ENCODE results near the gene SKAP2.

The SKAP2 gene, protein sequence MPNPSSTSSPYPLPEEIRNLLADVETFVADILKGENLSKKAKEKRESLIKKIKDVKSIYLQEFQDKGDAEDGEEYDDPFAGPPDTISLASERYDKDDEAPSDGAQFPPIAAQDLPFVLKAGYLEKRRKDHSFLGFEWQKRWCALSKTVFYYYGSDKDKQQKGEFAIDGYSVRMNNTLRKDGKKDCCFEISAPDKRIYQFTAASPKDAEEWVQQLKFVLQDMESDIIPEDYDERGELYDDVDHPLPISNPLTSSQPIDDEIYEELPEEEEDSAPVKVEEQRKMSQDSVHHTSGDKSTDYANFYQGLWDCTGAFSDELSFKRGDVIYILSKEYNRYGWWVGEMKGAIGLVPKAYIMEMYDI

DNA sequence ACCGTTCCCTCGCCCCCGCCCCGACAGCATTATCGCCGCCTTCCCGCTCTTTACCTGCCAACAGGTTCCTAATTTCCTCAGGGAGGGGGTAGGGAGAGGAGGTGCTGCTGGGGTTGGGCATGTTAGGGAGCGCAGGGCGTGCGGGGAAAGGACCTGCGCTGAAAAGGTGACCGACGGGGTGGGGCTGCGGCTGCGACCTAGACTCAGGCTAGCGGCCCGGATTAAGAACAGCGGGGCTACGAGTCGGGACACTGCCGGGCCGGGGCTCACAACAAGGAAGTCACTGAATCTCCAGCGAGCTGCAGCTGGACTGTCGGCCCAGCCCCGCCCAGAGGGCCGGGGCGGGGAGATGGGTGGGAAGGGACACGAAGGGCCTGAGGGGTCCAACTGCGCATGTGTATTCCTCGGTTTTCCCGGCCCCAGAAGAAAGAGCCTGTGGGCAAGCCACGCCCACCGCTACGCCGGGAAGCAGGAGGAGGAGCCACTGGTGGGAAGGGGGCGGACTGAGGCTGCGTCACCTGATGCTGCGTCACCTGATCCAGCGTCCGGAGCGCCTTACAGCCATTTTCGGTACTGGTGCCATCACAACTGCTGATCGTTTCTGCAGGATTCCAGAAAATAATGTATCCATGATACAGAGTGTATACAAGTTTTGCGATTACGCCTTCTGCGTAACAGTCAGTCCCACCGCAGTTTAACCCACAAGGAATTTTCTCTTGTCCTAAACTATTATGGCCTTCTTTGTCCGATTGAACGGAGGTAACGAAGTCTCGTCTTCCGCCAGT is at the start of gene SKAP2:
Gene SKAP2 (minus strand): TSS at position 282 of the 785 bp plus-strand sequence. CDS start 161 bp downstream, at position 121.
- DNase-seq: peak; percentile 98

DNA sequence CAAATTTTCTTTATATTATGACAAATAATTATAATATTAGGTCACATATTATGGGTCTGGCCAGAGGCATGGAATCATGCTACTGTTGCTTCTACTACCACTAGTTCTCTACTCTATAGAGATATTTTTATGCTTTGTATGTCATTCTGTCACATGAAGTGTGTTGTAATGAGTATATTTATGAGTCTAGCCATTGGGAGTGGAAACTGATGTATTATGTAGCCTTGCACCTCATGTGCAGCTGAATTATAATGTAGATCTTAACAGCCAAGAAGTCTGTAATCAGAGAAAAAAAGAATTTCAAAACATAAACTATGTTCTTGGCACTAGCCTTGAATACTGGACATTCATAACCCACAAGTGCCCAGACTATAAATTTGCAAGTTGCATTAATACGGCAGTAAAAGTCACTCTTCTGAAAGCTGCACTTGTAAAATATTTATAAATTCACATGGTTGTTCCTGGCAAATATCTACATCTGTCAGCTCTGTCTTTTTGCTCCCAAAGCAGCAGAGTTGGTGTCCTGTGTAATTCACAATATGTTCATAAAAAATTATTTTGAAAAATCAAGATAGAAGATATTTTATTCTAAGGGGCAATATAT is 48.6 kb upstream of the SKAP2 start:
- no peak for DNase-seq

DNA sequence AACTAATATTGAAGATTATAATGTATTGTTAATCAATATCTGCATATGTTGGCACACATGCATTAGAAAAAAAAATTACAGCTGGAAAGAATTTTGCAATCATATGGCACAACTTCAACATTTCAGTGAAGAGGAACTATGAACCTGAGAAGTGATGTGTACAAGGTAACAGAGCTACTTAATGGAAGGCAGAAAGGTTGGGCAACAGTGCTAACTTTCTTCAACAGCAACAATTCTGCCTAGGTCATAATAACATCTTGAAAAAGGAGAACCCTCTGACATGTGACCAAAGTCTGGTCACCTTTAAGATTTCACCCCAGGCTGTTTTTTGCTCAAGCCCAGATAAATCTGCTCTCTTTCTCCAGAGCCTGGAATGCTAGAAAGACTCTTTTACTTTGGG is 47.9 kb upstream of the SKAP2 start:
- DNase-seq: no peak

DNA sequence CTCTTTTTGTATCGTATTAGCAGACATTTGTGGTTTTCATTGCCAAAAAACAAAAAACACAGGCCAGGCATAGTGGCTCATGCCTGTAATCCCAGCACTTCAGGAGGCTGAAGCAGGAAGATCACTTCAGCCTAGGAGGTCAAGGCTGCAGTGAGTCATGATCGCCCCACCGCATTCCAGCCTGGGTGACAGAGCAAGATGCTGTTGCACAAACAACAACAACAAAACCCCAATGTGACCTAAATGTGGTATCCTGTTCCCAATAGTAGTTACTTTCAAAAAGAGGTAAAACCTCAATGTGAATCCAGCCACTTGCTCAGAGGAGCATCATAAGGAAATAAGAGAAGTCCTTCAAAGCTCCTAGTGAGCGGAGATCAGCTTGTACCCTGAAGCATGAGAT is 45.8 kb upstream of the SKAP2 start:
- no peak for DNase-seq

DNA sequence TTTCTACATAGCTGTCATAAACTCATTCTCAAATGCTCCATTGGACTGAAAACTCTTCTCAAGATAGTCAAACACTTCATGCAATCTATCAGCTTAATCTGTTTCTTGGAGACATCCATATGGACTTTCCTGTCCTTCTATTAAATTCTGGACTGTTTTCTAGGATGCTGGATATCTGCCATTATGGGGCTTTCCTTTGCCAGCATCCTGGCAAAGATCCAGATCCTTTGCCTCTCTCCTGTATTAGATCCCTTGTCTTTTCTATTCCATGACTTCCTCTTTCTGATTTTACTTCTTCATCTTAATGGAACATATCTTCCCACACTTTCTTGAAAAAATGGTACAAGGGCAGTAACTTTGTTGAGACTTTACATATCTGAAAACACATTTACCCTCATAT is 35.9 kb upstream of the SKAP2 start:
- no peak for DNase-seq

DNA sequence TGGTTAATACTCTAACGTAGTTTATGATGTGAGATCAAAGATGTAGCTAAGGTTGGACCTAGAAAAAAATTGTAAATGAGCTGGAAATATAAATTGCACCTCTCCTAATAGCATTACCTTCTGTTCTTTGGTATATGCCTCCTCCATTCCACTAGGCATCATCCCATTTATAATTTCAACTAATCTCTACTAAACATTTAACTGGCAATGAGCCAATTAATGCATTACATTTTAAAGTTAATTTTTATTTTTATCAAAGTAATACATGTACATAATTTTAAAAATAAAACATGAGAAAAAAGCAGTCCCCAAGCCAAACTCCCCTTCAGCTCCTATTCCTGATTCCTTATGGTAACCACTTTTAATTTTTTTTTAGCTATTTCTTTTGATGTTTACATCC is 35.1 kb upstream of the SKAP2 start:
- DNase-seq: no peak

DNA sequence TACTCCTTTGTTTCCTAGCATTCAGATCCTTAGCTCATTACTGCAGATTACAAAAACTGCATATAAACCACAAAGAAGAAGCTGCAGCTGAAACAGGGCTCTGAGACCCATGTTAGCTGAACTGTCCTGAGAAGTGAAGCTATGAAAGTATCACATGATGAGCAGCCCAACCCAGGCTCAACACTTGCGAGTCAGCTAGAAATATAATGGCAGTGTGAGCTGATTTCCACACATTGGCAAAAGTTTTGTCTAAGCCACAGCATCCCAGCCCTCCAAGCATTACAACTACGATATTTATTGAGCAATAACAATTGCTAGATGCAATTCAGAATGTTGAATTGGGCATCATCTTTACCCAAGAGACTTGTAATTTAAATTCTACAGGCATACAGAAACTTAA is 34.5 kb upstream of the SKAP2 start:
- no peak for DNase-seq

DNA sequence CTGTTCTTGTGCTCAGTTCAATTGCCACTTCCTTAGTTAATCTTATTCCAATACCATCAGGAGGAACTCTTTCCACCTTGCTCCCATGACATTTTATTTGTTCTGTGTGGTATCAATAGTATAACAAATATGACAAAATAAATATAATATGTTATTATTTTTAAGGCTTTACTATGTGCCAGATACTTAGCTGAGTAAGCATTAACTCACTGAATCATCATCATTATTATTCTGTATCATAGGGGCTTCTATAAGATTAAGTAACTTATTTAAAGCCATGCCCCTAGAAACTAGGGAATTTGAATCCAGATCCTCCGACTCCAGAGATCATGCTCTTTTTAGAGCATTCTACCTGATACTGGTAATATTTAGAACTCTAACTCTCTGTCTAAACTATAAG is 33.5 kb upstream of the SKAP2 start:
- DNase-seq: no peak

DNA sequence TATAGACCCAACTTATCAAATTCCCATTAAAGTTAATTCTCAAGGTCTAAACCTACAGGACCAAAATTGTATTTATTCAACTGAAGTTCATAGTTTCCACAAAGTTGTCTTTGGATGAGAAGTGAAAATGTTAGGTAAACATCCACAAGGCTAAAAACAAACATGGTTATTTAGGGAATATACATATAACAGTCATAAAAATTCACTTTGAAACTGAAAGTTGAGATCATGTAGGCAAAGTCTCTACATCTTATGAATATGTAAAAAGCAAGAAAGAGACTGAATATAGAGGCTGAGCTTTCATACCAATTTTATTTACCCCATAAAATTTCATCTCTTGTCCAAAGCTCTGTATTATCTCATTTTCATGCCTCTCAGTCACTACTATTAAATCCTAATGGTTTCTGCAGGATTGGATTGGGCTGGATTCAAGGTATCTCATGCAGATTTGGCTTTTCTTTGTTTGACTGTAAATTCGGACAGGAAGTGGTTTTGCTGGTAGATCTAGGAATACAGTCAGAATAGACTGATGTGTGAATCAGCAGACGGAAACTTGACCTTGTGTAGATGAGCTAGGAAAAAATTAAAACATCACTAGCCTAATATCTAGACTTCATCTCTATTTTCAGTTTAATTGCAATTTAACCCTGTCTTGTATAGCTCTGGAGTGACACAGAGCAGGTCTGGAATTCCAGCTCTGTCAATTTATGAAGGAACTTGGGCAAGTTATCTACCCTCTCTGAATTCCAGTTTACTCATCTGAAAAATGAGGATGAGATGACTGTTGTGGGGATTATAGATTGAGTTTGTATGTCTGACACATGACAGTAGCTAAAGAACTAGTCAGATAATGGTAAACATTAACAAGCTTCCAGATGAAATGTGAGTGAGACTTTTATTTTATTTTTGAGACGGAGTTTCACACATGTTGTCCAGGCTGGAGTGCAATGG is 27.3 kb upstream of the SKAP2 start:
- DNase-seq: no peak

DNA sequence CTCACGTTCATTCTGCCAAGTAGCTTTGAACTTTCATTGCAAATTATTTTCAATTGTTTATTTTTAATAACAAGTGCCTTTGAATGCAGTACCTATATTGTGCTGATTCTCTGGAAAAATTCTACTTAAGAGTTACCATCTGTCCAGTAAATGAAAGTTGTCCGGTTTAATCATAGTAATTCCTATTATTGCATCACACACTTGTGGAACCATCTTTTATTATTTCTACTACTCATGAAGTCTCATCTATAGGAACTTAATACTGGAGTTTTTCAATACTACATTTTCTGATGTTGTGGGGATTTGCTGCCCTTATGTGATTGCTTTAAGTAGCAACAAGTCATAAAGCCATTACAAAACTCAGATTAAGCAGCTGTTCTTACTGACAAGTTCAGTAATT is 16.5 kb upstream of the SKAP2 start:
- no peak for DNase-seq

DNA sequence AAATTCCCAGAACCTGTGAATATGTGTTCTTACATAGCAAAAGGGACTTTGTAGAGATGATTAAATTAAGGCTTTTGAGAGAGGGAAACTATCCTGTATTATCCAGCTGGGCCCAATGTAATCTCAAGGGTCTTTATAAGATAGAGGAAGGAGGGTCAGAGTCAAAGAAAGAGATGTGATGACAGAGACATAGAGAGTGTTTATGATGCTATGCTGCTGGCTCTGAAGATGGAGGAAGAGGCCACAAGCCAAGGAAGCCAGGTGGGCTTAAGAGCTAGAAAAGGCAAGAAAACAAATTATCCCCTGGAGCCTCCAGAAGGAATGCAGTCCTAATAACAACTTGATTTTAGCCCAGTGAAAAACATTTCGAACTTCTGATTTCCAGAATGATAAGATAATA is 15.3 kb upstream of the SKAP2 start:
- no peak for DNase-seq

DNA sequence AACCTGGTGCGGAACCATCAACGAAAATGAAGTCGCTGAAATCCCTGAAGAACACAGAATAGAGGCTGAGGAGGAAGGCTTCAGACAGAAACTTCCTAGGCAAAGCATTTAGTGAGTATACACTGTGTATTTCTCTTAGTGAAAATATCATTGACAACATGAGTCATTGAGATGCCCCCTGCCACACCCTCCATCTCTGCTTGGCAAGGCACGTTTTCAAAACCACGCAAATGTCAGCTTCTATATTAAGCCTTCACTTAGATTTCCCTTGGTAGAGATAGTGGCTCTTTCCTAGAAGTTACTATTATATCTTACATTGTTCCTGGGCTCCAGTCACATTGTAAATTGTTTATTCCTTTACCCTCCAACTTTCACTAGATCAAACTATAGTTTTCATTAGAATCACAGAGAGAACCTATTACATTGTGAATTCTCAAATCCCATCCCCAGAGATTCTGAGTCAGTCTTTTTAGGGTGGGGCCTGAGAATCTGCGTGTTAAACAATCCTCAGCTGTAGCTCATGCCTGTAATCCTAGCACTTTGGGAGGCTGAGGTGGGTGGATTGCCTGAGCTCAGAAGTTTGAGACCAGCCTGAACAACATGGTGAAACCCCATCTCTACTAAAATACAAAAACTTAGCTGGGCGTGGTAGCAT is 4.6 kb upstream of the SKAP2 start:
- no peak for DNase-seq

DNA sequence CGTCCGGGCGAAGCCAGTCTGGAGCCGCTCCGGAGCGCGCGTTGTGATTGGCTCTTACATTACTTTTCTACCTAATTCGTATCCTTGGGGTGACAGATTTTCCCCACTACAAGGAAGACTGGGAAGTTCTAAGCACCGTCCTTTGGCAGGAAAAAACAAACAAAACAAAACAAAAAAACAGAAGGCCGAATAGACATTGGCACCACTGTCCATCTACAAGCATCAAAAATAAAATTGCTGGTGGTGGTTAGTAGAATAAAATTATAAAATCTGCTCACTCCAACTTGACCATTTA is 651 bp upstream of the SKAP2 start:
- DNase-seq: no peak

DNA sequence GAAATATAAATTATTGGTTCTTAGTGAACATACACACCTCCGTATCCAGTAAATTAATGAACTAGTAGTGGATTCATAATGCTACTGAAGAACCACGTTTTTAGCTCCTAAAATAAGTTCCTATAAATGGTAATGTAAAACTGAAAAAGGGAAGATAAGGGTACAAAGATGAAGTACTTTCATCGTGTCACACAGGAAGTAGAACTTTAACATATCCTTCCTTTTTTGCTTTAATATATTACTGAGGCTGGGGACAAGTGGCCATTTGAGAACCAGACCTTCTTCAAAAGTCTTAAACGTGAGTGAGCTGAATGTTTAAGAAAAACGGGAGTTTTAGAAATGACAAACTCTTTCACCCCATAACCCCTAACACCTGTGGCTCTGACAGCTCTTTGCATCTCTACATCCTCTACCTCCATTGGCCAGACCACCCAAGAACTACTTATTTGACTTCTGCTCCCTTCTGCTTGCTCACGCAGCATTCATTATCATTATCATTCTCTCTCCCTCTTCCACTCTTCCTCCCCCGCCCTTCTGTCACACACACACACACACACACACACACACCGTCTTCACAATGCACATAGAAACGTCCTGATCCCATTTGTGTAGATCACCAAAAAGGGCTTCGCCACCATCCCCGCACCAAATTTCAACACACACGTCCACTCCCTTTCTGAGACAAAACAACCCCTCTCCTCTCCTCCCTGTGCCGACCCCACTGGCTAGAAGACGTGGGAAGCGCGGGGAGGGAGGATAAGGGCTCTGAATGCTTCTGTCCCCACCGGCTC is 677 bp downstream of the SKAP2 start:
- peak; percentile 49 for DNase-seq

DNA sequence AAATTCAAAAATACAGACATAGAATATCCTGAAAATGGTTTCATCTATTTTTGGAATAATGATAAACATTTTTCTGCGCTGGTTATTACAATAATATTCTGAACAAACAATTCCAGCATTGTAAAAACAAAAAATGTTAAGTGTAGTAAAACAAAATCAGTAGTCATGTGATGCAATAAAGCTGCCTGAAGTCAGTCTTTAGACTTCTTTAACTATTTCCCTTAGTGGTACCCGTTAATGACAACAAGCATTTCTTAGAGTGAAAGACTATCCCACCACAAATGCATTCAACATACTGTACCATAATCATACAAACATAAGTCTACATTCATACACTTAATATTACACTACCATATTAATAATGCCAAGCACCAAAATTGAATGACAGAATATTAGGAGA is 1.6 kb downstream of the SKAP2 start:
- no peak for DNase-seq

DNA sequence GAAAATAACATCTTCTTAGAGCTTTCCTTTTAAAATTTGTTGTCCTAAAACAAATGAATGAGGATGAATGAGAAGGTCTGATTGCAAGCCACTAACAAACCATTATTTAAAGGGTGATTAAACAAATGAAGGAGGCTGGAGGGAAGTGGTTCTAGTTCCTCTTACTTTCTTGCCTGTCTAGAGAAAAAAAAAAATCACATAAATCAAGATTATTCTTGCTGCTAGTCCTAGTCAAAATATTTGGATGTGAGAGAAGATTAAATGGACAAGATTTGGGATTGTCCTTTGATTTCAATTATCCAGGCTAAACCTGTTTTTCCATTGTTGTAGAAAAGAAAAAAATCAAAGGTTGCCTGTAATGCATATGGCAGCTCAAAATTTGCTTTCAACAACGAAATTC is 3.3 kb downstream of the SKAP2 start:
- DNase-seq: no peak

DNA sequence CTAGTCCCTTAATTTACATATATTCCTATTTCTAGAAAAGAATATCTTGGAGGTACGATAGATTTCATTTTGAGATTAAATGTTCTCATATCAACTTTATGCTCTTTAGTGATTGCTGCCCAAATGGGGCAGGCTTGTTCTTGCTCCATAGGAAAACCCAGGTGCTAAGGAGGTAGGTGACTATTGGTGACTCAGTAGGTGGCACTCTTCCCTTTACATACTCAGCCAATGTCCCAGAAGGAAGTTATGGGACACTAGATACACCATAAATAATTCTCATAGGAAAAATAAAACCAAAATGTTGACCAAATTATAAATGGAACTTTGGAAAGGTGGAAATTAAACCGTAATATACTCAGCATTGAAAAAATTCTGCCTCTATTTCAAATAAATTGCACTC is 4.0 kb downstream of the SKAP2 start:
- DNase-seq: no peak

DNA sequence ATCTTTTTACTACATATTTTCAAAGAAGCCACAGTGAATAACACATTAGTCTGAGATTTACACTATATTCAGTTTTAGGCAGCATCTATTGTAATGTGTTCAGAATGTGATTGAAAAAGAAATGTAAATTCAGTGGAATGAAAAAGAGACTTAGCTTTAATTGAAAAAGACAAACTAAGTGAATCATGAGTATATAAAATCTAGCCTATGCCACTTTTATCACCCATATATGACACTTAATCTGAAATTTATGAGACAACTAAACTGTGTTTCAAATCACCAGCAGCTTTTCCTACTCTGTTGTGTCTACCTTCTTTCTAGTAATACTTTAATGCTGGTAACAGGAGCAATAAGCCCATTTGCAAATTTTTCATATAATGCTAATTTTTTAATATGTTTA is 4.7 kb downstream of the SKAP2 start:
- no peak for DNase-seq

DNA sequence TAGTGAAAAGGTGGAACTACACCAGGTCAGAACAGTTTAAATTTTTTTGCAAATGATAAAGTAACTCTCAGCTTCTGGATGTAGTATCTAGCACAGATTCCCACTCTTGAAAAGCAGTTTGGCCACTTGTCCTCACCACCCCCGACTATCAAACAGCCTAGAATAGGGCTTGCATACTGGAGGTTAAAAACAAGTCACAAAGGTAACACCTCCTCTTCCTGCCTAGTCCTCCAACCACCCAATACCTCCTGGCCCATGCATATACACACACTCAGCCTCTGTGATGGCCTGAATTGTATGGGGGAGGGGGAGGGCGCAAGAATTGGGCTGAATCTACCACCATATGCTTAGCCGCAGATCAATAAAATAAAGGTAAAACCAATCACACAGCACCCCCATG is 5.7 kb downstream of the SKAP2 start:
- no peak for DNase-seq

DNA sequence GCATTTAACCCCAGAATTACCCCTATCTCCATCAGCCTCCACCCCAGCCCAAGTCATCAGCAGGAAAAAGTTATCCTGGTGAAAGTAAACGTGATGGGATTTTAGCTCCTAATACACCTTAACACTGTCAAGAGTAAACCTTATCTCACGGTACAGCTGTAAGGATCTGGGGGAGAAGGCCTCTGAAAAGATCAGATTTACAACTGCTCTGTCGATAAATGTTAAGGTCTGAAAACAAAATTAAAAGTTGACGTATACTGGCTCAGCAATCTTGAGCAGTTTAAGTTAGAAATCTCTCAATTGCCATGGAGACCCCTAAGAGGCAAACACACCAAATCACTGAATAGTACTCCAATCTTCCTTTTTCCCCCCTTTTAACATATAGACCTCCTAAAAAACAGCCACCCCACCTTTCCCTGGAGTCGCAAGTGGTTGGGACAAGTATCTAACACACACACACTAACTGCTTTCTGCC is 6.1 kb downstream of the SKAP2 start:
- no peak for DNase-seq

DNA sequence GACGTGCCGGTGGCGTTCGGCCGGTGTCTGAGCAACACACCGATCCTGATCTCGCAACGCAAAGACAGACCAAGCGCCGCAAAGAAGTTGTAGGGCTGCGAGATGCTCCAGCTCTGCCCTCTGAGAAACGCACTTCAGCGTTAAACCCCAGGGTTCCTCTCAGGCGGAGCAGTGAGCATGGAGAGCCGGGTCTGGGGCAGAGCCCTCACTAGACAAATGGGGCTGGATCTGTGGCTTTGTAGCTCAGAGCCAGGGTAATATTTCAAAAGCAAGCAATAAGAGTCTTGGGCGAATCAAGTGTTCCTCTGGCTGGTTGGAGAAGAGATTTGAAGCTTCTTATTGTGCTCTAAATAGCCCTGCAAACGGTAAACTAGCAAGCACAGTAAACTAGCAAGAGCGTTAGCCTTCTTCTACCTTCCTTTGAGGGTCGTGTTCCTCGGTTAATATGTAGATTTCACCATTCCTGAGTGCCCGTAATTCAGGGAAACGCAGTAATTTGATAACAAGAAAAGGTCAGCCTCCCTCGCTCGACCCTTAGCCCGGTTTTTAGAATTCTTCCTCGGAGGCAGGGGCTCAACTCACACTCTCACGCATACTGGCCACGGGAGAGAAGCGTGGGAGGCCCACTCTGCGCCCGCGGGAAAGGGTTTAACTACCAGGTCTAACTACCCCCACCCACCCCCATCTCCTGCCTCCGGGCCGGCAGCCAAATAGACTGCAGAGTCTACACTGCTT is 6.7 kb downstream of the SKAP2 start:
- no peak for DNase-seq

Measured in NCI-H774 (cell line).